ENCODE measurements around the gene PCNX2.

GRCh38 chr1:233020426-233020825, 275.1 kb downstream of the PCNX2 start:
- TF ChIP-seq CTCF (IDR thresholded peaks at IDR 0.05; ENCODE audit: low read length): no peak
- TF ChIP-seq EZH2 (optimal IDR thresholded peaks at IDR 0.05; ENCODE audit: low read depth, low read length): no peak
- TF ChIP-seq EZH2phosphoT487 (IDR thresholded peaks at IDR 0.05; ENCODE audit: low read length): no peak
